ENCODE results near the gene KIF19. TPM values are rescaled to one million over a fixed set of nuclear protein-coding genes. Genes with fewer than 3 reads are reported as not detected.

Gene KIF19
- total RNA-seq, 6 donors from 2014 or later = 0.46 to 13.7 (median 3.8) TPM

DNA sequence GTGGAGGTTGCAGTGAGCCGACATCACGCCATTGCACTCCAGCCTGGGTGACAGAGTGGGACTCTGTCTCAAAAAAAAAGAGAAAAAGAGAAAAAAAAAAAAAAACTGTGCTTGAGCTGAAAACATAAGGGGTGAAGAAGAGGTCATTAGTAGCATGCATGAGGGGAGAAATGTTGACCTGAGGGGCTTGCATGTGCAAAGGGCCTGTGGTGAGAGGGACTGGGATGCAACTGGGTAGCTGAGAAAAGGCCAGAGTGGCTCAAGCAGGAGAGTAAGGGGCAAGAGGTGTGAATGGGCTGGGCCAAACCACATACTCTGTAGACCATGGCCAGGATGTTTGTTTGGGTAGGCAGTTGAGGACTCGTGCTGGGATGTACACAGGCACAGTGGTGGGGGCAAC is 3.4 kb downstream of the KIF19 start:
- ATAC-seq (ENCODE audit: low FRiP score in 2 of 2) (no peak), DNase-seq (no peak)
- TF ChIP-seq POLR2AphosphoS5 (IDR thresholded peaks at IDR 0.05) (no peak), EP300 (IDR thresholded peaks at IDR 0.05) (no peak), POLR2A (IDR thresholded peaks at IDR 0.05) (no peak)
- TF ChIP-seq, protein P1, sequence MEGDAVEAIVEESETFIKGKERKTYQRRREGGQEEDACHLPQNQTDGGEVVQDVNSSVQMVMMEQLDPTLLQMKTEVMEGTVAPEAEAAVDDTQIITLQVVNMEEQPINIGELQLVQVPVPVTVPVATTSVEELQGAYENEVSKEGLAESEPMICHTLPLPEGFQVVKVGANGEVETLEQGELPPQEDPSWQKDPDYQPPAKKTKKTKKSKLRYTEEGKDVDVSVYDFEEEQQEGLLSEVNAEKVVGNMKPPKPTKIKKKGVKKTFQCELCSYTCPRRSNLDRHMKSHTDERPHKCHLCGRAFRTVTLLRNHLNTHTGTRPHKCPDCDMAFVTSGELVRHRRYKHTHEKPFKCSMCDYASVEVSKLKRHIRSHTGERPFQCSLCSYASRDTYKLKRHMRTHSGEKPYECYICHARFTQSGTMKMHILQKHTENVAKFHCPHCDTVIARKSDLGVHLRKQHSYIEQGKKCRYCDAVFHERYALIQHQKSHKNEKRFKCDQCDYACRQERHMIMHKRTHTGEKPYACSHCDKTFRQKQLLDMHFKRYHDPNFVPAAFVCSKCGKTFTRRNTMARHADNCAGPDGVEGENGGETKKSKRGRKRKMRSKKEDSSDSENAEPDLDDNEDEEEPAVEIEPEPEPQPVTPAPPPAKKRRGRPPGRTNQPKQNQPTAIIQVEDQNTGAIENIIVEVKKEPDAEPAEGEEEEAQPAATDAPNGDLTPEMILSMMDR (IDR thresholded peaks at IDR 0.05) = no peak
- Histone ChIP-seq H3K27me3 (peaks cover 0 to 10% (median 4%) of the 10 kb centered on the region in 4 donors), H3K4me3 (no peak overlapping the region), H3K36me3 (no peaks in the 10 kb centered on the region), H3K9me3 (no peaks in the 10 kb centered on the region), H3K27ac (no peak overlapping the region), H3K4me1 (peaks cover 15 to 21% (median 15%) of the 10 kb centered on the region in 4 donors)
- WGBS, 2 donors = 67 to 69% methylated on average over 3 of the region's 3 CpGs

DNA sequence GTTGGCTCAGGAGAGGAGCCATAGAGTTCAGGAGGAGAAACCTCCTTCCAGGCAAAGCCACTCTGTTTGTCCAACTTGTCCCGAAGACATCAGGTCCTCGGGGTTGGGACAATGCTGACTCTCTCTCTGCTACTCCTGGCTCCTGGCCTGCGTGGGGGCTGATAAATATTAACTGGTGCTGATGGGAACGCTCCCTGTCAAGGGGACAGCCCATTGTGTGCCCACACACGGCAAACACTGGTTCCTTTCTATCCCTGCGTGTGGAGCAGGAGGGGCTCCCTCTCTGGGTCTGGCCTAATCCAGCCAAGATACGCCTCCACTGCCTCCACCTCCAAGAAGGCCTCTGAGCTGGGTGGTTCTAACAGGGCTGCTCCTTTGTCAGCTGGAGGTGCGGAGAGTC is 4.4 kb downstream of the KIF19 start:
- Histone ChIP-seq H3K4me1 (peaks cover 13 to 14% (median 14%) of the 10 kb centered on the region in 4 donors), H3K36me3 (no peaks in the 10 kb centered on the region), H3K4me3 (no peak overlapping the region), H3K9me3 (no peaks in the 10 kb centered on the region), H3K27ac (no peak overlapping the region), H3K27me3 (peaks cover 0 to 10% (median 4%) of the 10 kb centered on the region in 4 donors)
- ATAC-seq (ENCODE audit: low FRiP score in 2 of 2) (no peak), DNase-seq (no peak)
- TF ChIP-seq POLR2A (IDR thresholded peaks at IDR 0.05) (no peak), POLR2AphosphoS5 (IDR thresholded peaks at IDR 0.05) (no peak), EP300 (IDR thresholded peaks at IDR 0.05) (no peak)
- TF ChIP-seq, protein P1 (IDR thresholded peaks at IDR 0.05) = no peak
- 72% methylated on average over 7 of the region's 8 CpGs; no CpG with 5 or more reads in 1 of the 2 donors for WGBS, 2 donors

DNA sequence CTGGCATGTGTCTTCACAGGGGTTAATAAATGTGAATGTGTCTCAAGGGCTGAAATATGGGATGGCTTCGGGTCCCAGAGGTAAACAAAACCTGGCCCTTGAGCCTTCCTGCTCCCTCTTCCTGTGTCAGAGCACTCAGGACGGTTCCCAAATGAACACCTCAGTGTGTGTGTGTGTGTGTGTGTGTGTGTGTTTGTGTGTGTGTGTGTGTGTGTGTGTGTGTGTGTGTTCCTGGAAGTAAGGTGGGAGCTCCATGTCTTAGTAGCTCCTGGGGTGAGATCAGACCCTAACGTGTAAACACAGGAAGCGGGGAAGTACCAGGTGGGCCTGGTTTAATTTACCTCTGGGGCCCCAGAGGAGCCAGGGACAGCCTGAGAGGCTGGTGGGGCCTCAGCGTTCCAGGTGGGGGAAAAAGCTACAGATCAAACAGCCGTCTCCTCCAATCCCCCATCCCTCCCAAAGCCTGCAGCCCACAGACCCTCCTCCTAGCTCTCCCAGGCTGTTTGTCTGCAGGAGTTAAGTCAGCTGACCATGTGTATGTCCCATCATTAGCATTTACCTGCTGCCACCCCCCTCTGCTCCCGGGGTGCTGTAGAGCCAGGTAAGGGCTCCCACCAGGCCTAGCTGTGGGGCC is 6.1 kb downstream of the KIF19 start:
- Histone ChIP-seq H3K27ac (no peak overlapping the region), H3K4me1 (no peaks in the 10 kb centered on the region), H3K9me3 (no peaks in the 10 kb centered on the region), H3K36me3 (no peaks in the 10 kb centered on the region), H3K4me3 (no peak overlapping the region), H3K27me3 (no peaks in the 10 kb centered on the region)
- WGBS, 2 donors = 66 to 69% methylated on average over 6 to 7 of the region's 7 CpGs
- ATAC-seq (ENCODE audit: low FRiP score in 2 of 2) (no peak), DNase-seq (no peak)
- TF ChIP-seq, protein P1 (IDR thresholded peaks at IDR 0.05) = no peak
- TF ChIP-seq POLR2A (IDR thresholded peaks at IDR 0.05) (no peak), POLR2AphosphoS5 (IDR thresholded peaks at IDR 0.05) (no peak), EP300 (IDR thresholded peaks at IDR 0.05) (no peak)

DNA sequence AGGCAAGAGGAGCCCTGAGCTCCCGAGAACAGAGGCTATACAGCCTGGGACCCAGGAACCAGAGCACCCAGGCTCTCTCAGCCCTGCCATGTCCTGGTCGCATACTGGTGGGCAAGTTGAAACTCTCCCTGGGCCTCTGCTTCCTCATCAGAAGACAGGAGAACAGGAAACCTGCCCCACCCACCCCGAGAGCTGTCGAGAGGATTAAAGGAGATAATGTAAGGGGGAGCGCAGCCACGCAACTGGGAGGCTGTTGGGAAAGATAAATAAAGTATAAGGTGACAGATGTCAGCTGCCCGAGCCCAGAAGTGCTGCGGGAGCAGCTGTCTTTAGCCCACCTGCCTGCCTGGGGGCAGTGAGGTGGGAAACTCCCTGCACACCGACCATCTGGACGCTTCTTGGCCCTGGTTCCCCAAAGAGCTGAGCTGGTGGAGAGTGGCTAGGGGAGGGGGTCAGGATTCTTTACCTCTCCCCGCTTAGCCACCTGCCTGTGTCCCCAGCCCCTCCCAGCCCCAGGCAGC is 6.8 kb downstream of the KIF19 start:
- Histone ChIP-seq H3K9me3 (no peaks in the 10 kb centered on the region), H3K27ac (no peak overlapping the region), H3K4me1 (no peaks in the 10 kb centered on the region), H3K36me3 (no peaks in the 10 kb centered on the region), H3K27me3 (no peaks in the 10 kb centered on the region), H3K4me3 (no peak overlapping the region)
- ATAC-seq (ENCODE audit: low FRiP score in 2 of 2) (no peak), DNase-seq (no peak)
- no peak for TF ChIP-seq POLR2AphosphoS5 (IDR thresholded peaks at IDR 0.05)
- TF ChIP-seq EP300 (IDR thresholded peaks at IDR 0.05) = no peak
- TF ChIP-seq, protein P1 (IDR thresholded peaks at IDR 0.05) = no peak
- TF ChIP-seq POLR2A (IDR thresholded peaks at IDR 0.05) = no peak
- WGBS, 2 donors = 27 to 31% methylated on average over 11 of the region's 11 CpGs
